GM12801 (cell line): ENCODE results near the gene EPHA5.

Source experiments
- TF ChIP-seq, protein P1 (sequence below): IDR thresholded peaks from one replicate; pipeline ENCODE4 v1.5.1; 2011; ENCODE audit warnings: control low read depth; ENCODE audit not compliant: insufficient read length; ENCODE audit errors: extremely low read depth

Gene EPHA5

DNA sequence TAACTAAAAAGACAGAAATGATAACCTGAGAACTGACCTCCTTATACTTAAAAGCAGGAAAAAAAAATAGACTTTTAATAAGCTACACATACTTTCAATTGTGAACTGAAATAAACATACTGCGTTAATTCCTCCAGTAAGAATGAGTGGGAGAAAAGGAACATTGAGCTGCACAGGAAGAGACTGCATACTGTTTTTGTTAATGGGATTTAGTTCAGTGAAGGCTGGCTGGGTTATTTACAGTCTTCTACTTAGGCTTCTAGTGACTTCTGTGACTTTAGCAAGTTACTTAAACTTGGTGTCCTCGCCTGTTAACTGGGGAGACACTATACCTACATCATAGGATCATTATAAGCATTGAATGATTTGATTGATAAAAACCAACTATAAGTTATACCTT is 213.3 kb downstream of the EPHA5 start:
- TF ChIP-seq, protein P1, sequence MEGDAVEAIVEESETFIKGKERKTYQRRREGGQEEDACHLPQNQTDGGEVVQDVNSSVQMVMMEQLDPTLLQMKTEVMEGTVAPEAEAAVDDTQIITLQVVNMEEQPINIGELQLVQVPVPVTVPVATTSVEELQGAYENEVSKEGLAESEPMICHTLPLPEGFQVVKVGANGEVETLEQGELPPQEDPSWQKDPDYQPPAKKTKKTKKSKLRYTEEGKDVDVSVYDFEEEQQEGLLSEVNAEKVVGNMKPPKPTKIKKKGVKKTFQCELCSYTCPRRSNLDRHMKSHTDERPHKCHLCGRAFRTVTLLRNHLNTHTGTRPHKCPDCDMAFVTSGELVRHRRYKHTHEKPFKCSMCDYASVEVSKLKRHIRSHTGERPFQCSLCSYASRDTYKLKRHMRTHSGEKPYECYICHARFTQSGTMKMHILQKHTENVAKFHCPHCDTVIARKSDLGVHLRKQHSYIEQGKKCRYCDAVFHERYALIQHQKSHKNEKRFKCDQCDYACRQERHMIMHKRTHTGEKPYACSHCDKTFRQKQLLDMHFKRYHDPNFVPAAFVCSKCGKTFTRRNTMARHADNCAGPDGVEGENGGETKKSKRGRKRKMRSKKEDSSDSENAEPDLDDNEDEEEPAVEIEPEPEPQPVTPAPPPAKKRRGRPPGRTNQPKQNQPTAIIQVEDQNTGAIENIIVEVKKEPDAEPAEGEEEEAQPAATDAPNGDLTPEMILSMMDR = no peak

- TF ChIP-seq, protein P1 = no peak
These were observed 213.7 kb downstream of the EPHA5 start for GRCh38 chr4:65456579-65456978.

DNA sequence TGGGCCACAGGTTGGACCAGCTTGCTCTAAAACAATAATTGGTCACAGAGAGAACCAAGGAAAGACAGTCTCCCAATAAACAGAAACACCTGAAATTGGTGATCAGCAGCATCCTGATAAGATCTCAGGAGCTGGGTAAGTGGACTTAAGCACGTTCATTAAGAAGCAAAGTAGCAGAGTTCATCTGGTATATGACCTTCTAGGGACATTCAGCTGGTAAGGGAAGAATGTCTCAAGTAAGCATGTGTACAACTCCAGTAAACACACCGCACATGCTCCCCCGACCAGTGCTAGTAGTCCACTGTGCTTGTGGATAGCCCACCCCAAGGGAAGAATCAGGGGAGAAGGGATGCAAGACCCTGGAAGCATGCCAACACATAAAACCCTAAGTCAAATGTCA is 216.9 kb downstream of the EPHA5 start:
- TF ChIP-seq, protein P1 = no peak

- TF ChIP-seq, protein P1 = no peak
These were observed 219.4 kb downstream of the EPHA5 start for GRCh38 chr4:65450899-65451298.

DNA sequence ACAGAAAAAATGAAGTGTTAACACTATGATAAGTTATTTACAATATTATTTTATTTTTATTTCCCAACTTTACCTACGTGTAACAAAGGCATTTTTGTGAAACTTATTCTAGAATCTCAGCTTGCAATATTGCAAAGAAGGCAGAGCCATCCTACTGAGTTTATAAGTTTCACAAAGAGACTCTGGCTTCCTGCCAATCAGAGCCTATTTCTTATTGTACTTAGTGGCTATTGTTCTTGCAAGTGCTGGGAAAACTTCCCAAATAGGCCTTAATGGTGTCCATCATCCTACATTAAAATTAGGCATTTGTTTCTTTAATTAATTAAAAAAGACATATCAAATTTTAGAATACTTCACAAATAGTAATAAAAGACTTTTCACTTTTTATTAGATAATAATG is 233.2 kb downstream of the EPHA5 start:
- TF ChIP-seq, protein P1 = no peak

- TF ChIP-seq, protein P1 = no peak
These were observed 248.2 kb downstream of the EPHA5 start for GRCh38 chr4:65422109-65422508.

DNA sequence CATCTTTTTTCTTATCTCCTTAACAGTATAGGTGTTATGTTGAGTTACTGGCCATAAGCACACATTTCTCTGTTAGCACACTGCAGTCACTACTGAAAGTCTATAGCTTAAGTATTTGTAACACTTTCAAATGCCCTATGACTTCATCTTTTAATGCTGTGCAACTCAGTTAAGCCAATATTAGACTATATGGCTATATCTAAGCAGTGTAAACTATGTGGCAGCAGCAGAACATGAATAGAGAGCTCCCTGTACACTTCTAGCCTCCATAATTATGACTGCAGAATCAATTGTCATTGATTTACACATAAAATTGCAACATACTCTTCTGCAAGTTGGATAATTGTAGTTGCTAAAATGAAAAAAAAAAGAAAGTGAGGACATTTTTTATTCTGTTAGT is 250.3 kb downstream of the EPHA5 start:
- TF ChIP-seq, protein P1 = no peak

- TF ChIP-seq, protein P1 = no peak
These were observed 253.4 kb downstream of the EPHA5 start for GRCh38 chr4:65416891-65417290.
